Fibroblast of lung (primary cell): Measurements from ENCODE around the gene BTBD8. TPM values are rescaled to one million over a fixed set of nuclear protein-coding genes. Genes with fewer than 3 reads are reported as not detected.

Experiments used
- DNase-seq, 2 donors: peaks; one replicate each; pipeline versions ENCODE4 v3.0.0 to v3.0.0-alpha.2; 2010; ENCODE audit warnings: low read depth in 2 of 2
- H2AFZ ChIP-seq: 2 replicates; pipeline ENCODE4 v1.5.1; 2012; ENCODE audit warnings: low read length, control low read depth, inconsistent platforms
- H3K27ac ChIP-seq: 2 replicates; pipeline ENCODE4 v1.5.1; 2011; ENCODE audit warnings: low read length, control low read depth; ENCODE audit not compliant: insufficient read depth
- H3K27me3 ChIP-seq: 2 replicates; pipeline ENCODE4 v1.5.1; 2011; ENCODE audit warnings: mild to moderate bottlenecking, low read length; ENCODE audit not compliant: control insufficient read depth, insufficient read depth
- H3K36me3 ChIP-seq: 2 replicates; pipeline ENCODE4 v1.5.1; 2011; ENCODE audit warnings: low read length; ENCODE audit not compliant: control insufficient read depth, insufficient read depth
- H3K4me1 ChIP-seq: 2 replicates; pipeline ENCODE4 v1.5.1; 2011; ENCODE audit warnings: low read length; ENCODE audit not compliant: control insufficient read depth, insufficient read depth; ENCODE audit errors: extremely low read depth
- H3K4me2 ChIP-seq: 2 replicates; pipeline ENCODE4 v1.5.1; 2011; ENCODE audit warnings: low read length, control low read depth; ENCODE audit not compliant: insufficient read depth; ENCODE audit errors: extremely low read depth
- H3K4me3 ChIP-seq, 4 experiments: fragments of 200-600 bp in 1 of 4; sonication (generic) in 1 of 4; replicated peaks in 1 of 4; 2 replicates each; pipeline ENCODE4 v1.5.1; 2011 to 2016; ENCODE audit warnings: low read length in 4 of 4, low read depth in 3 of 4, mild to moderate bottlenecking in 3 of 4, control low read depth in 2 of 4, inconsistent platforms in 1 of 4, mixed read lengths in 1 of 4; ENCODE audit not compliant: insufficient read depth in 1 of 4; ENCODE audit errors: control extremely low read depth in 1 of 4
- H3K79me2 ChIP-seq: 2 replicates; pipeline ENCODE4 v1.5.1; 2012; ENCODE audit warnings: mild to moderate bottlenecking, low read length, inconsistent platforms; ENCODE audit not compliant: control insufficient read depth, insufficient read depth
- H3K9ac ChIP-seq: 2 replicates; pipeline ENCODE4 v1.5.1; 2011; ENCODE audit warnings: mild to moderate bottlenecking, low read length, control low read depth; ENCODE audit not compliant: insufficient read depth
- H3K9me3 ChIP-seq: 2 replicates; pipeline ENCODE4 v1.5.1; 2012; ENCODE audit warnings: low read depth, low read length; ENCODE audit not compliant: control insufficient read depth, insufficient read depth
- H4K20me1 ChIP-seq: 2 replicates; pipeline ENCODE4 v1.5.1; 2011; ENCODE audit warnings: low read length; ENCODE audit not compliant: control insufficient read depth, insufficient read depth; ENCODE audit errors: extremely low read depth
- CTCF ChIP-seq, 2 donors: IDR thresholded peaks in 1 of 2; conservative IDR thresholded peaks in 1 of 2; 1 replicate in 1 of 2; 2 replicates in 1 of 2; pipeline ENCODE4 v1.5.1; 2011 to 2012; ENCODE audit warnings: low read length in 2 of 2, control low read depth in 1 of 2, inconsistent platforms in 1 of 2, low read depth in 1 of 2, mild to moderate bottlenecking in 1 of 2
- EZH2 ChIP-seq: IDR thresholded peaks from 2 replicates; pipeline ENCODE4 v1.5.1; 2012; ENCODE audit warnings: low read length, control low read depth, mild to moderate bottlenecking; ENCODE audit errors: missing control alignments
- polyA plus RNA-seq, 2 donors: library from polyadenylated mRNA; depleted of rRNA in 1 of 2; stranded (reverse) in 1 of 2; unstranded in 1 of 2; fragments of >200 nt; gene quantifications; 2 replicates each; pipeline ENCODE4 v1.2.1, GENCODE V29; 2011 to 2012; ENCODE audit warnings: missing spikeins in 1 of 2
- total RNA-seq: library from RNA; depleted of rRNA; stranded (reverse); fragments of >200 nt; gene quantifications from 2 replicates; pipeline ENCODE4 v1.2.1, GENCODE V29; 2014

BTBD8 gene
- total and polyA plus RNA-seq, 2 donors (not counting 1 experiment from before 2014, with no cell fraction given), result 2.2 to 10.6 TPM

GRCh38 chr1:92125204-92125603 is 45.1 kb downstream of the BTBD8 start:
- Histone ChIP-seq H3K4me2 (no peak overlapping the region), H3K36me3 (no peaks in the 10 kb centered on the region), H3K79me2 (no peaks in the 10 kb centered on the region), H3K27ac (no peak overlapping the region), H3K4me1 (no peaks in the 10 kb centered on the region), H2AFZ (no peak overlapping the region), H3K9ac (no peak overlapping the region), H4K20me1 (no peaks in the 10 kb centered on the region), H3K27me3 (no peaks in the 10 kb centered on the region), H3K4me3 (no peak overlapping the region), H3K9me3 (no peaks in the 10 kb centered on the region)
- DNase-seq, result no peak
- TF ChIP-seq EZH2, result no peak
- no peak for TF ChIP-seq CTCF (conservative IDR thresholded peaks at IDR 0.05 in 1 of 2, IDR thresholded peaks at IDR 0.05 in 1 of 2; ENCODE audit: low read depth in 1 of 2, low read length in 2 of 2)

- Histone ChIP-seq H2AFZ (no peak overlapping the region), H3K4me2 (no peak overlapping the region), H3K4me1 (no peaks in the 10 kb centered on the region), H3K9ac (no peak overlapping the region), H4K20me1 (no peaks in the 10 kb centered on the region), H3K27ac (no peak overlapping the region), H3K9me3 (no peaks in the 10 kb centered on the region), H3K27me3 (no peaks in the 10 kb centered on the region), H3K79me2 (no peaks in the 10 kb centered on the region), H3K36me3 (no peaks in the 10 kb centered on the region), H3K4me3 (no peak overlapping the region)
- DNase-seq, result peak in 1 of 2 donors; percentile 4
- TF ChIP-seq EZH2, result no peak
- no peak for TF ChIP-seq CTCF (conservative IDR thresholded peaks at IDR 0.05 in 1 of 2, IDR thresholded peaks at IDR 0.05 in 1 of 2; ENCODE audit: low read depth in 1 of 2, low read length in 2 of 2)
These were observed 45.9 kb downstream of the BTBD8 start for GRCh38 chr1:92126088-92126487.

GRCh38 chr1:92134331-92134730 is 54.2 kb downstream of the BTBD8 start:
- Histone ChIP-seq H3K4me3 (no peak overlapping the region), H3K9me3 (no peaks in the 10 kb centered on the region), H2AFZ (no peak overlapping the region), H4K20me1 (no peaks in the 10 kb centered on the region), H3K4me2 (no peak overlapping the region), H3K4me1 (no peaks in the 10 kb centered on the region), H3K27ac (no peak overlapping the region), H3K36me3 (no peaks in the 10 kb centered on the region), H3K79me2 (no peaks in the 10 kb centered on the region), H3K27me3 (no peaks in the 10 kb centered on the region), H3K9ac (no peak overlapping the region)
- no peak for DNase-seq
- TF ChIP-seq EZH2 (no peak), CTCF (conservative IDR thresholded peaks at IDR 0.05 in 1 of 2, IDR thresholded peaks at IDR 0.05 in 1 of 2; ENCODE audit: low read depth in 1 of 2, low read length in 2 of 2) (no peak)
